Loucy (cell line): ENCODE data around the gene DVL3.

Experiments used
- H2AFZ ChIP-seq: fragments of 200-600 bp; sonication (generic); 2 replicates; pipeline ENCODE4 v1.6.0; 2016; ENCODE audit warnings: antibody characterized with exemption, mild to moderate bottlenecking, low read length, moderate library complexity
- H3F3A ChIP-seq: fragments of 200-600 bp; 2 replicates; pipeline ENCODE4 v1.6.0; 2016; ENCODE audit warnings: antibody characterized with exemption, low read depth, mild to moderate bottlenecking
- H3K27me3 ChIP-seq: fragments of 200-600 bp; sonication (generic); 2 replicates; pipeline ENCODE4 v1.6.1; 2014; ENCODE audit warnings: low read length, mild to moderate bottlenecking; ENCODE audit not compliant: insufficient read depth, poor library complexity, severe bottlenecking
- H3K36me3 ChIP-seq: fragments of 200-600 bp; sonication (generic); 2 replicates; pipeline ENCODE4 v1.6.1; 2016; ENCODE audit warnings: low read length; ENCODE audit not compliant: insufficient read depth
- H3K4me1 ChIP-seq: fragments of 200-600 bp; sonication (generic); 2 replicates; pipeline ENCODE4 v1.5.1; 2014; ENCODE audit warnings: low read length, mild to moderate bottlenecking; ENCODE audit not compliant: insufficient read depth, poor library complexity, severe bottlenecking
- H3K4me2 ChIP-seq: fragments of 200-600 bp; sonication (generic); 2 replicates; pipeline ENCODE4 v1.6.0; 2014; ENCODE audit warnings: antibody characterized with exemption, low read length, low read depth, mild to moderate bottlenecking; ENCODE audit not compliant: poor library complexity, severe bottlenecking
- H3K4me3 ChIP-seq: fragments of 200-600 bp; sonication (generic); 2 replicates; pipeline ENCODE4 v1.5.1; 2014; ENCODE audit warnings: low read length, mild to moderate bottlenecking, mixed read lengths; ENCODE audit not compliant: poor library complexity, severe bottlenecking
- H3K79me2 ChIP-seq: fragments of 200-600 bp; sonication (generic); 2 replicates; pipeline ENCODE4 v1.6.1; 2014; ENCODE audit warnings: low read length; ENCODE audit not compliant: insufficient read depth
- H3K9ac ChIP-seq: fragments of 200-600 bp; sonication (generic); 2 replicates; pipeline ENCODE4 v1.6.0; 2014; ENCODE audit warnings: mild to moderate bottlenecking, low read depth, low read length, moderate library complexity; ENCODE audit not compliant: poor library complexity, severe bottlenecking
- H3K9me2 ChIP-seq: fragments of 200-600 bp; sonication (generic); replicated peaks from 2 replicates; pipeline ENCODE4 v1.6.1; 2016; ENCODE audit warnings: low read depth, low read length, mixed read lengths
- H3K9me3 ChIP-seq: fragments of 200-600 bp; sonication (generic); 2 replicates; pipeline ENCODE4 v1.6.1; 2014; ENCODE audit warnings: mild to moderate bottlenecking, antibody characterized with exemption, low read length, low read depth; ENCODE audit not compliant: insufficient read depth
- H4K20me1 ChIP-seq: fragments of 200-600 bp; sonication (generic); 2 replicates; pipeline ENCODE4 v1.6.0; 2014; ENCODE audit warnings: antibody characterized with exemption, low read length, mild to moderate bottlenecking; ENCODE audit not compliant: insufficient read depth, poor library complexity, severe bottlenecking
- CTCF ChIP-seq: fragments of 200-600 bp; sonication (generic); conservative IDR thresholded peaks from 2 replicates; pipeline ENCODE4 v1.5.1; 2014; ENCODE audit warnings: mild to moderate bottlenecking, antibody characterized with exemption, low read length
- EZH2phosphoT487 ChIP-seq: fragments of 200-600 bp; IDR thresholded peaks from 2 replicates; pipeline ENCODE4 v1.6.1; 2018; ENCODE audit warnings: antibody characterized with exemption, mild to moderate bottlenecking, moderate library complexity, borderline replicate concordance

The DVL3 gene

GRCh38 chr3:184154885-184155643 is at the start of gene DVL3:
DVL3 (plus strand) TSS chr3:184155377; CDS start chr3:184155636, 259 bp downstream.
- no peaks in the 10 kb centered on the region for H3K9me2 ChIP-seq
- peaks cover 28% of the 10 kb centered on the region for H3K4me1 ChIP-seq
- H3K27me3 ChIP-seq, result no peaks in the 10 kb centered on the region
- H3F3A ChIP-seq, result peaks cover 10% of the 10 kb centered on the region
- H3K9me3 ChIP-seq, result no peaks in the 10 kb centered on the region
- H3K4me2 ChIP-seq, result peak within 1 kb of the TSS; percentile 96
- TF ChIP-seq EZH2phosphoT487 (no peak), CTCF (no peak)
- H3K9ac ChIP-seq, result peak within 1 kb of the TSS; percentile 87
- H2AFZ ChIP-seq, result peak within 1 kb of the TSS; percentile 93
- H3K4me3 ChIP-seq, result peak within 1 kb of the TSS; percentile 83
- peaks cover 38% of the 10 kb centered on the region for H3K79me2 ChIP-seq
- peaks cover 23% of the 10 kb centered on the region for H4K20me1 ChIP-seq
- H3K36me3 ChIP-seq, result no peaks in the 10 kb centered on the region

GRCh38 chr3:184110316-184110725 is 44.9 kb upstream of the DVL3 start:
- Histone ChIP-seq H3K4me2 (no peak overlapping the region), H2AFZ (no peak overlapping the region)

GRCh38 chr3:184116017-184116416 is 39.2 kb upstream of the DVL3 start:
- no peak overlapping the region for H3K4me2 ChIP-seq
- no peaks in the 10 kb centered on the region for H3K27me3 ChIP-seq
- no peaks in the 10 kb centered on the region for H3K9me3 ChIP-seq
- H3K4me3 ChIP-seq, result no peak overlapping the region
- H3K79me2 ChIP-seq, result no peaks in the 10 kb centered on the region
- H3F3A ChIP-seq, result no peaks in the 10 kb centered on the region
- H3K9ac ChIP-seq, result no peak overlapping the region
- TF ChIP-seq CTCF (no peak), EZH2phosphoT487 (no peak)
- no peak overlapping the region for H2AFZ ChIP-seq
- no peaks in the 10 kb centered on the region for H3K9me2 ChIP-seq
- no peaks in the 10 kb centered on the region for H4K20me1 ChIP-seq
- no peaks in the 10 kb centered on the region for H3K4me1 ChIP-seq
- no peaks in the 10 kb centered on the region for H3K36me3 ChIP-seq

More at GRCh38 chr3:184110316-184110725, 44.9 kb upstream of the DVL3 start:
- TF ChIP-seq CTCF, result no peak
- no peak for TF ChIP-seq EZH2phosphoT487
- no peaks in the 10 kb centered on the region for H3K9me3 ChIP-seq
- H4K20me1 ChIP-seq, result no peaks in the 10 kb centered on the region
- H3K9me2 ChIP-seq, result no peaks in the 10 kb centered on the region
- no peaks in the 10 kb centered on the region for H3K27me3 ChIP-seq
- no peaks in the 10 kb centered on the region for H3K36me3 ChIP-seq
- H3K4me3 ChIP-seq, result no peak overlapping the region
- H3F3A ChIP-seq, result no peaks in the 10 kb centered on the region
- no peaks in the 10 kb centered on the region for H3K4me1 ChIP-seq
- no peak overlapping the region for H3K9ac ChIP-seq
- no peaks in the 10 kb centered on the region for H3K79me2 ChIP-seq
